Endothelial cell of umbilical vein (primary cell): Measurements from ENCODE around the gene DISP3. TPM values are rescaled to one million over a fixed set of nuclear protein-coding genes. Genes with fewer than 3 reads are reported as not detected.

Experiments
- BruUV-seq: library from RNA; stranded (reverse); fragments of 400-500 nt; replicated peaks from 2 replicates; lab custom pipeline; 2021; lab: Mats Ljungman, UMichigan
- CTCF ChIA-PET: fragments of 300-600, 350-600 bp; sonication (Branson Sonifier 250); formaldehyde crosslinking; loops from one replicate; lab custom pipeline; 2021; ENCODE audit warnings: antibody characterized with exemption, inconsistent platforms; lab: Charles Lee
- POLR2A ChIA-PET: fragments of 300-600, 350-600 bp; sonication (Branson Sonifier 250); formaldehyde crosslinking; loops from one replicate; lab custom pipeline; 2021; ENCODE audit warnings: antibody characterized with exemption, inconsistent platforms; lab: Charles Lee
- DNase-seq: peaks from one replicate; pipeline ENCODE4 v3.0.0-alpha.2; 2011; ENCODE audit warnings: low read depth, low spot score
- FAIRE-seq: peaks from 2 replicates; lab custom pipeline; 2011; peaks lifted over from hg19 to GRCh38; lab: Jason Lieb, UNC
- H2AFZ ChIP-seq: 2 replicates; pipeline ENCODE4 v1.6.0; 2012; ENCODE audit warnings: low read depth, low read length, control low read depth, inconsistent platforms
- H3K27ac ChIP-seq: 2 replicates; pipeline ENCODE4 v1.5.1; 2011; ENCODE audit warnings: low read depth, mild to moderate bottlenecking, control low read depth, low read length, moderate library complexity; ENCODE audit not compliant: insufficient read depth
- H3K27me3 ChIP-seq, 2 experiments: 2 replicates each; pipeline versions ENCODE4 v1.6.0 to v1.6.1; 2011; ENCODE audit warnings: low read length in 2 of 2, mixed read lengths in 1 of 2; ENCODE audit not compliant: control insufficient read depth in 2 of 2, insufficient read depth in 2 of 2
- H3K36me3 ChIP-seq, 2 experiments: 2 replicates in 1 of 2; 3 replicates in 1 of 2; pipeline ENCODE4 v1.5.1; 2011; ENCODE audit warnings: low read length in 2 of 2, mild to moderate bottlenecking in 1 of 2, moderate library complexity in 1 of 2; ENCODE audit not compliant: control insufficient read depth in 2 of 2, insufficient read depth in 2 of 2; ENCODE audit errors: extremely low read depth in 1 of 2
- H3K4me1 ChIP-seq: 3 replicates; pipeline ENCODE4 v1.5.1; 2011; ENCODE audit warnings: mild to moderate bottlenecking, low read length; ENCODE audit not compliant: control insufficient read depth, insufficient read depth; ENCODE audit errors: extremely low read depth
- H3K4me2 ChIP-seq: 2 replicates; pipeline ENCODE4 v1.6.1; 2011; ENCODE audit warnings: low read length, control low read depth, mixed read lengths; ENCODE audit not compliant: insufficient read depth
- H3K4me3 ChIP-seq, 3 experiments: fragments of 200-600 bp in 1 of 3; sonication (generic), shearing (Covaris generic) in 1 of 3; replicated peaks in 1 of 3; 2 replicates each; pipeline ENCODE4 v1.5.1; 2011 to 2016; ENCODE audit warnings: control low read depth in 3 of 3, low read length in 3 of 3, mild to moderate bottlenecking in 2 of 3, inconsistent platforms in 1 of 3, low read depth in 1 of 3, moderate library complexity in 1 of 3; ENCODE audit not compliant: insufficient read depth in 1 of 3
- H3K79me2 ChIP-seq: 2 replicates; pipeline ENCODE4 v1.6.0; 2012; ENCODE audit warnings: low read length, inconsistent platforms; ENCODE audit not compliant: control insufficient read depth, insufficient read depth
- H3K9ac ChIP-seq: replicated peaks from 2 replicates; pipeline ENCODE3; 2011; ENCODE audit warnings: low read length, control low read depth; ENCODE audit not compliant: insufficient read depth; ENCODE audit errors: extremely low read depth
- H3K9me1 ChIP-seq: replicated peaks from 3 replicates; pipeline ENCODE4 v1.6.0; 2011; ENCODE audit warnings: mild to moderate bottlenecking, low read length; ENCODE audit not compliant: control insufficient read depth, insufficient read depth; ENCODE audit errors: extremely low read depth
- H3K9me3 ChIP-seq: replicated peaks from 2 replicates; pipeline ENCODE4 v1.5.1; 2012; ENCODE audit warnings: low read length, inconsistent platforms; ENCODE audit not compliant: control insufficient read depth, insufficient read depth
- H4K20me1 ChIP-seq: replicated peaks from 2 replicates; pipeline ENCODE3; 2011; ENCODE audit warnings: mild to moderate bottlenecking, low read length; ENCODE audit not compliant: control insufficient read depth, insufficient read depth; ENCODE audit errors: extremely low read depth
- EZH2 ChIP-seq: IDR thresholded peaks from 2 replicates; pipeline ENCODE4 v1.6.1; 2012; ENCODE audit warnings: borderline replicate concordance, low read depth, mild to moderate bottlenecking, moderate library complexity, low read length, inconsistent platforms; ENCODE audit not compliant: severe bottlenecking
- FOS ChIP-seq: IDR thresholded peaks from 2 replicates; pipeline ENCODE4 v1.6.1; 2011; ENCODE audit warnings: mild to moderate bottlenecking, low read length, moderate library complexity, borderline replicate concordance; ENCODE audit not compliant: insufficient read depth
- GATA2 ChIP-seq: IDR thresholded peaks from 2 replicates; pipeline ENCODE4 v1.7.0; 2011; ENCODE audit warnings: low read depth, mild to moderate bottlenecking, moderate library complexity, mixed read lengths, low read length; ENCODE audit not compliant: insufficient read length, insufficient read depth
- JUN ChIP-seq: IDR thresholded peaks from 2 replicates; pipeline ENCODE4 v1.6.1; 2011; ENCODE audit warnings: borderline replicate concordance, low read depth; ENCODE audit not compliant: insufficient read length, insufficient read depth
- MYC ChIP-seq: IDR thresholded peaks from one replicate; pipeline ENCODE4 v1.6.1; 2011; ENCODE audit warnings: mild to moderate bottlenecking, low read depth, low read length
- POLR2A ChIP-seq: IDR thresholded peaks from 2 replicates; pipeline ENCODE4 v1.6.1; 2012; ENCODE audit warnings: low read depth, mild to moderate bottlenecking, control low read depth, low read length
- POLR2AphosphoS5 ChIP-seq: IDR thresholded peaks from 2 replicates; pipeline ENCODE4 v1.6.1; 2012; ENCODE audit warnings: low read depth, mild to moderate bottlenecking, control low read depth, low read length, moderate library complexity; ENCODE audit not compliant: insufficient read depth
- dilution Hi-C: fragments of 300-500 bp; cut with MboI; formaldehyde crosslinking; loops from one replicate; pipeline ENCODE4 v1.15.0; 2019; ENCODE audit warnings: low sequenced_read_pairs; ENCODE audit not compliant: extremely low pct_ligation_motif_present
- intact Hi-C: fragments of 100-400 bp; cut with micrococcal nuclease; formaldehyde crosslinking; loops from one replicate; pipeline ENCODE4 v1.10.0; 2022
- polyA plus RNA-seq, 4 experiments: library from polyadenylated mRNA; depleted of rRNA in 3 of 4; stranded (reverse) in 3 of 4; unstranded in 1 of 4; fragments of >200 nt; gene quantifications; 2 replicates each; pipeline versions ENCODE4 v1.2.1 to v1.2.3, GENCODE V29; 2011 to 2012; ENCODE audit warnings: missing spikeins in 1 of 4
- total RNA-seq: library from RNA; stranded (reverse); gene quantifications from 2 replicates; pipeline ENCODE4 v1.2.3, GENCODE V29; 2021
- TF ChIP-seq, protein P1 (sequence below), 2 donors: IDR thresholded peaks; 1 replicate in 1 of 2; 2 replicates in 1 of 2; pipeline ENCODE4 v1.5.1; 2011; ENCODE audit warnings: low read length in 2 of 2, mild to moderate bottlenecking in 2 of 2, moderate library complexity in 2 of 2, control low read depth in 1 of 2, inconsistent platforms in 1 of 2, low read depth in 1 of 2; ENCODE audit not compliant: insufficient read depth in 1 of 2; ENCODE audit errors: extremely low read depth in 1 of 2
- TF ChIP-seq, protein P2 (sequence below): IDR thresholded peaks from 2 replicates; pipeline ENCODE4 v1.6.1; 2011; ENCODE audit not compliant: insufficient read depth, insufficient read length

DISP3 gene
- total and polyA plus RNA-seq, 2 donors (not counting 3 experiments of a cell fraction or from before 2014, with no cell fraction given) = 0.26 to 0.49 TPM

DNA sequence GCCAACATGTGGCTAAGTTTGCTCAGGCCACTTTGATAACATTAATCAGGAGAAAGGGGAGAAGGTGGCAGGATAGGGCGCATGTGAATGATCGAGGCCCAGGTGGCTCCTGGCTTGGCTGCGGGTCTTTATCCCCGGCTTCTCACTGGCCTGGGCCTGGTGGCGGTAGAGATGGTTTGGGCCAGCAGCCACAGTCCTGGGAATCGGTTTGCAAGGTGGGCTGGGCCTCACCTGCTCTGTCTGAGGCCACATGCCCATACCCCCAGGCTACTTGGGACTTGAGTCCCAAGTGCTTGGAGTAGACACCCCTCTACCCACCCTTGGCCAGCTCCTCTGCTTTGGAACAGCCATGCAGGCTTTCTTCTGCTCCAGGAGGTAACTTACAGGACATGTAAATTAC, 49.7 kb upstream of the DISP3 start:
- DNase-seq (no peak), FAIRE-seq (no peak)
- Histone ChIP-seq H3K4me3 (no peak overlapping the region), H2AFZ (no peak overlapping the region), H3K9me3 (no peaks in the 10 kb centered on the region), H4K20me1 (no peaks in the 10 kb centered on the region), H3K27ac (no peak overlapping the region), H3K9me1 (no peaks in the 10 kb centered on the region), H3K27me3 (no peaks in the 10 kb centered on the region), H3K36me3 (no peaks in the 10 kb centered on the region), H3K4me1 (no peaks in the 10 kb centered on the region), H3K9ac (no peak overlapping the region), H3K79me2 (no peaks in the 10 kb centered on the region), H3K4me2 (no peak overlapping the region)
- CTCF ChIA-PET = no interaction called here
- intact Hi-C loops = no loop called here
- POLR2A ChIA-PET = no interaction called here
- dilution Hi-C loops = no loop called here
- TF ChIP-seq, protein P1, sequence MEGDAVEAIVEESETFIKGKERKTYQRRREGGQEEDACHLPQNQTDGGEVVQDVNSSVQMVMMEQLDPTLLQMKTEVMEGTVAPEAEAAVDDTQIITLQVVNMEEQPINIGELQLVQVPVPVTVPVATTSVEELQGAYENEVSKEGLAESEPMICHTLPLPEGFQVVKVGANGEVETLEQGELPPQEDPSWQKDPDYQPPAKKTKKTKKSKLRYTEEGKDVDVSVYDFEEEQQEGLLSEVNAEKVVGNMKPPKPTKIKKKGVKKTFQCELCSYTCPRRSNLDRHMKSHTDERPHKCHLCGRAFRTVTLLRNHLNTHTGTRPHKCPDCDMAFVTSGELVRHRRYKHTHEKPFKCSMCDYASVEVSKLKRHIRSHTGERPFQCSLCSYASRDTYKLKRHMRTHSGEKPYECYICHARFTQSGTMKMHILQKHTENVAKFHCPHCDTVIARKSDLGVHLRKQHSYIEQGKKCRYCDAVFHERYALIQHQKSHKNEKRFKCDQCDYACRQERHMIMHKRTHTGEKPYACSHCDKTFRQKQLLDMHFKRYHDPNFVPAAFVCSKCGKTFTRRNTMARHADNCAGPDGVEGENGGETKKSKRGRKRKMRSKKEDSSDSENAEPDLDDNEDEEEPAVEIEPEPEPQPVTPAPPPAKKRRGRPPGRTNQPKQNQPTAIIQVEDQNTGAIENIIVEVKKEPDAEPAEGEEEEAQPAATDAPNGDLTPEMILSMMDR (IDR thresholded peaks at IDR 0.05; ENCODE audit: extremely low read depth in 1 of 2, insufficient read depth in 1 of 2, low read depth in 1 of 2, low read length in 2 of 2) = no peak
- TF ChIP-seq, protein P2, sequence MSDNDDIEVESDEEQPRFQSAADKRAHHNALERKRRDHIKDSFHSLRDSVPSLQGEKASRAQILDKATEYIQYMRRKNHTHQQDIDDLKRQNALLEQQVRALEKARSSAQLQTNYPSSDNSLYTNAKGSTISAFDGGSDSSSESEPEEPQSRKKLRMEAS = no peak
- TF ChIP-seq FOS (no peak), POLR2AphosphoS5 (no peak), GATA2 (no peak), EZH2 (no peak), POLR2A (no peak), JUN (no peak), MYC (no peak)
- BruUV-seq = no TSS peak
